HEK293 (cell line): ENCODE measurements around the gene LCN6.

ENCODE experiments used
- BCL11B ChIP-seq: fragments of 450-650 bp; formaldehyde crosslinking; IDR thresholded peaks from 2 replicates; pipeline ENCODE4 v1.5.1; 2016; ENCODE audit warnings: low read depth, missing biosample characterization, missing genetic modification characterization
- FEZF1 ChIP-seq: fragments of 450-650 bp; formaldehyde crosslinking; IDR thresholded peaks from 2 replicates; pipeline ENCODE4 v1.5.1; 2016; ENCODE audit warnings: missing biosample characterization, missing genetic modification characterization
- GLI4 ChIP-seq: fragments of 450-650 bp; formaldehyde crosslinking; IDR thresholded peaks from 2 replicates; pipeline ENCODE4 v1.5.1; 2016; ENCODE audit warnings: missing biosample characterization, missing genetic modification characterization
- KLF1 ChIP-seq: fragments of 450-650 bp; formaldehyde crosslinking; IDR thresholded peaks from 2 replicates; pipeline ENCODE4 v1.5.1; 2016; ENCODE audit warnings: missing biosample characterization, missing genetic modification characterization
- MYNN ChIP-seq: fragments of 450-650 bp; formaldehyde crosslinking; IDR thresholded peaks from 2 replicates; pipeline ENCODE4 v1.5.1; 2016; ENCODE audit warnings: missing biosample characterization, missing genetic modification characterization, borderline replicate concordance
- SALL2 ChIP-seq: fragments of 450-650 bp; formaldehyde crosslinking; IDR thresholded peaks from 2 replicates; pipeline ENCODE4 v1.5.0; 2017; ENCODE audit warnings: missing biosample characterization, mild to moderate bottlenecking, missing genetic modification characterization, borderline replicate concordance
- SCRT1 ChIP-seq: fragments of 450-650 bp; formaldehyde crosslinking; IDR thresholded peaks from 2 replicates; pipeline ENCODE4 v1.5.1; 2016; ENCODE audit warnings: missing biosample characterization, missing genetic modification characterization, borderline replicate concordance
- ZBTB20 ChIP-seq: fragments of 450-650 bp; formaldehyde crosslinking; IDR thresholded peaks from 2 replicates; pipeline ENCODE4 v1.5.1; 2016; ENCODE audit warnings: missing biosample characterization, missing genetic modification characterization
- ZBTB8A ChIP-seq: fragments of 450-650 bp; formaldehyde crosslinking; IDR thresholded peaks from 2 replicates; pipeline ENCODE4 v1.5.1; 2016; ENCODE audit warnings: missing biosample characterization, missing genetic modification characterization
- ZNF121 ChIP-seq: fragments of 450-650 bp; formaldehyde crosslinking; IDR thresholded peaks from 2 replicates; pipeline ENCODE4 v1.5.1; 2016; ENCODE audit warnings: missing biosample characterization, missing genetic modification characterization
- ZNF175 ChIP-seq: fragments of 450-650 bp; formaldehyde crosslinking; IDR thresholded peaks from 2 replicates; pipeline ENCODE4 v1.5.1; 2016; ENCODE audit warnings: missing biosample characterization, missing genetic modification characterization
- ZNF211 ChIP-seq: fragments of 450-650 bp; formaldehyde crosslinking; IDR thresholded peaks from 2 replicates; pipeline ENCODE4 v1.5.1; 2016; ENCODE audit warnings: low read depth, missing biosample characterization, missing genetic modification characterization
- ZNF335 ChIP-seq: fragments of 450-650 bp; formaldehyde crosslinking; conservative IDR thresholded peaks from 2 replicates; pipeline ENCODE4 v1.5.1; 2016; ENCODE audit warnings: missing biosample characterization, missing genetic modification characterization
- ZNF510 ChIP-seq: fragments of 450-650 bp; formaldehyde crosslinking; IDR thresholded peaks from 2 replicates; pipeline ENCODE4 v1.5.1; 2018; ENCODE audit warnings: mild to moderate bottlenecking, missing genetic modification characterization, missing biosample characterization; ENCODE audit not compliant: insufficient replicate concordance
- ZNF558 ChIP-seq: fragments of 450-650 bp; formaldehyde crosslinking; IDR thresholded peaks from 2 replicates; pipeline ENCODE4 v1.5.1; 2016; ENCODE audit warnings: missing biosample characterization, missing genetic modification characterization
- ZNF600 ChIP-seq: fragments of 450-650 bp; formaldehyde crosslinking; IDR thresholded peaks from 2 replicates; pipeline ENCODE4 v1.5.1; 2016; ENCODE audit warnings: missing biosample characterization, missing genetic modification characterization
- ZNF843 ChIP-seq: fragments of 450-650 bp; formaldehyde crosslinking; IDR thresholded peaks from 2 replicates; pipeline ENCODE4 v1.5.1; 2016; ENCODE audit warnings: missing biosample characterization, missing genetic modification characterization
- ZSCAN30 ChIP-seq: fragments of 450-650 bp; IDR thresholded peaks from 2 replicates; pipeline ENCODE4 v1.5.1; 2018; ENCODE audit warnings: missing biosample characterization, mild to moderate bottlenecking, missing genetic modification characterization, moderate library complexity
- TF ChIP-seq, protein P1 (sequence below): fragments of 450-650 bp; IDR thresholded peaks from 2 replicates; pipeline ENCODE4 v1.5.1; 2018; ENCODE audit warnings: missing biosample characterization, mild to moderate bottlenecking, missing genetic modification characterization
- TF ChIP-seq, protein P2 (sequence below): fragments of 450-650 bp; formaldehyde crosslinking; IDR thresholded peaks from 2 replicates; pipeline ENCODE4 v1.5.1; 2016; ENCODE audit warnings: missing biosample characterization, missing genetic modification characterization
- TF ChIP-seq, protein P3 (sequence below): fragments of 450-650 bp; formaldehyde crosslinking; IDR thresholded peaks from 2 replicates; pipeline ENCODE4 v1.5.1; 2016; ENCODE audit warnings: missing biosample characterization, missing genetic modification characterization
- TF ChIP-seq, protein P4 (sequence below): fragments of 450-650 bp; formaldehyde crosslinking; IDR thresholded peaks from 2 replicates; pipeline ENCODE4 v1.5.1; 2016; ENCODE audit warnings: missing biosample characterization, missing genetic modification characterization
- TF ChIP-seq, protein P5 (sequence below): fragments of 450-650 bp; formaldehyde crosslinking; IDR thresholded peaks from 2 replicates; pipeline ENCODE4 v1.5.1; 2016; ENCODE audit warnings: missing biosample characterization, missing genetic modification characterization
- TF ChIP-seq, protein P6 (sequence below): fragments of 450-650 bp; formaldehyde crosslinking; IDR thresholded peaks from 2 replicates; pipeline ENCODE4 v1.5.1; 2016; ENCODE audit warnings: missing biosample characterization, missing genetic modification characterization, borderline replicate concordance

The LCN6 gene

DNA sequence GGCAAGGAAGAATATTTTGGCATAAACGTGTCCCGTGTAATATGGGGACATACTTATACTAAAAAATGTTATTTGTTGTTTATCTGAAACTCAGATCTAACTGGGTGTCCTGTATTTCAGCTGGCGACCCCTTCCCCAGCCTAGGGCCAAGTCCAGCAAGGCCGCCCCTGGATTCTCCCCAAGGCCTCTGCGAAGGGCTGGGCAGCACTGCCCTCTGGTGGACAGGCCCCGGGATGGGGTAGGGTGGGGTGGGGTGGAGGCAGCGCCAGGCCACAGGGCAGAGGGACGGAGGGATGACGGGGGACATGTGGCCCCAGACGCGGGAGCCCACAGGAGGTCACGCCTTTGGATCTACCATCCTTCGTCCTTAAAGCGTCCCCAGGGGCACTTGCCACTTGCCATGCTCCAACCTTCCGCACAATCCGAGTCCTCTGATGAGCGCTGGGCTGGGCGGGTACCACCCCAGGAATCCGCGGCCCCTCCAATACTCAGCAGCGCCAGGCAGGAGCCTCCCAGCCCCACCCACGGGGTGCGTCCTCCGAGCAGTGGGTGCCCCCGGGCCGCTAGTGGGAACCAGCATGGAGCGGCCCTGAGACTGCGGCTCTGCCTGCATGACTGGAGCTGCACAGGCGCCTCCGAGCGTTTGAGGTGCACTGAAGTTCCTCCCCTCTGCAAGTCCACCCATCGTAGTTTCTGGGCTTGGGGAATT lies 54.0 kb downstream of the LCN6 start (continued):
- no peak for TF ChIP-seq MYNN (tag by site-specific recombination)
- TF ChIP-seq KLF1 (tag by site-specific recombination): peak; percentile 99
- no peak for TF ChIP-seq ZNF121 (tag by site-specific recombination)
- TF ChIP-seq ZNF843 (tag by site-specific recombination): no peak
- no peak for TF ChIP-seq ZNF600
- TF ChIP-seq, protein P1, sequence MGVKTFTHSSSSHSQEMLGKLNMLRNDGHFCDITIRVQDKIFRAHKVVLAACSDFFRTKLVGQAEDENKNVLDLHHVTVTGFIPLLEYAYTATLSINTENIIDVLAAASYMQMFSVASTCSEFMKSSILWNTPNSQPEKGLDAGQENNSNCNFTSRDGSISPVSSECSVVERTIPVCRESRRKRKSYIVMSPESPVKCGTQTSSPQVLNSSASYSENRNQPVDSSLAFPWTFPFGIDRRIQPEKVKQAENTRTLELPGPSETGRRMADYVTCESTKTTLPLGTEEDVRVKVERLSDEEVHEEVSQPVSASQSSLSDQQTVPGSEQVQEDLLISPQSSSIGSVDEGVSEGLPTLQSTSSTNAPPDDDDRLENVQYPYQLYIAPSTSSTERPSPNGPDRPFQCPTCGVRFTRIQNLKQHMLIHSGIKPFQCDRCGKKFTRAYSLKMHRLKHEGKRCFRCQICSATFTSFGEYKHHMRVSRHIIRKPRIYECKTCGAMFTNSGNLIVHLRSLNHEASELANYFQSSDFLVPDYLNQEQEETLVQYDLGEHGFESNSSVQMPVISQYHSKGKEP (tag by site-specific recombination): peak; percentile 26; the same call in 1 of the 2 replicates
- no peak for TF ChIP-seq ZNF175 (tag by site-specific recombination)
- TF ChIP-seq SCRT1 (tag by site-specific recombination): no peak
- no peak for TF ChIP-seq ZSCAN30 (tag by site-specific recombination)
- TF ChIP-seq, protein P2, sequence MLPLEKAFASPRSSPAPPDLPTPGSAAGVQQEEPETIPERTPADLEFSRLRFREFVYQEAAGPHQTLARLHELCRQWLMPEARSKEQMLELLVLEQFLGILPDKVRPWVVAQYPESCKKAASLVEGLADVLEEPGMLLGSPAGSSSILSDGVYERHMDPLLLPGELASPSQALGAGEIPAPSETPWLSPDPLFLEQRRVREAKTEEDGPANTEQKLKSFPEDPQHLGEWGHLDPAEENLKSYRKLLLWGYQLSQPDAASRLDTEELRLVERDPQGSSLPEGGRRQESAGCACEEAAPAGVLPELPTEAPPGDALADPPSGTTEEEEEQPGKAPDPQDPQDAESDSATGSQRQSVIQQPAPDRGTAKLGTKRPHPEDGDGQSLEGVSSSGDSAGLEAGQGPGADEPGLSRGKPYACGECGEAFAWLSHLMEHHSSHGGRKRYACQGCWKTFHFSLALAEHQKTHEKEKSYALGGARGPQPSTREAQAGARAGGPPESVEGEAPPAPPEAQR (tag by site-specific recombination): no peak
- TF ChIP-seq, protein P3, sequence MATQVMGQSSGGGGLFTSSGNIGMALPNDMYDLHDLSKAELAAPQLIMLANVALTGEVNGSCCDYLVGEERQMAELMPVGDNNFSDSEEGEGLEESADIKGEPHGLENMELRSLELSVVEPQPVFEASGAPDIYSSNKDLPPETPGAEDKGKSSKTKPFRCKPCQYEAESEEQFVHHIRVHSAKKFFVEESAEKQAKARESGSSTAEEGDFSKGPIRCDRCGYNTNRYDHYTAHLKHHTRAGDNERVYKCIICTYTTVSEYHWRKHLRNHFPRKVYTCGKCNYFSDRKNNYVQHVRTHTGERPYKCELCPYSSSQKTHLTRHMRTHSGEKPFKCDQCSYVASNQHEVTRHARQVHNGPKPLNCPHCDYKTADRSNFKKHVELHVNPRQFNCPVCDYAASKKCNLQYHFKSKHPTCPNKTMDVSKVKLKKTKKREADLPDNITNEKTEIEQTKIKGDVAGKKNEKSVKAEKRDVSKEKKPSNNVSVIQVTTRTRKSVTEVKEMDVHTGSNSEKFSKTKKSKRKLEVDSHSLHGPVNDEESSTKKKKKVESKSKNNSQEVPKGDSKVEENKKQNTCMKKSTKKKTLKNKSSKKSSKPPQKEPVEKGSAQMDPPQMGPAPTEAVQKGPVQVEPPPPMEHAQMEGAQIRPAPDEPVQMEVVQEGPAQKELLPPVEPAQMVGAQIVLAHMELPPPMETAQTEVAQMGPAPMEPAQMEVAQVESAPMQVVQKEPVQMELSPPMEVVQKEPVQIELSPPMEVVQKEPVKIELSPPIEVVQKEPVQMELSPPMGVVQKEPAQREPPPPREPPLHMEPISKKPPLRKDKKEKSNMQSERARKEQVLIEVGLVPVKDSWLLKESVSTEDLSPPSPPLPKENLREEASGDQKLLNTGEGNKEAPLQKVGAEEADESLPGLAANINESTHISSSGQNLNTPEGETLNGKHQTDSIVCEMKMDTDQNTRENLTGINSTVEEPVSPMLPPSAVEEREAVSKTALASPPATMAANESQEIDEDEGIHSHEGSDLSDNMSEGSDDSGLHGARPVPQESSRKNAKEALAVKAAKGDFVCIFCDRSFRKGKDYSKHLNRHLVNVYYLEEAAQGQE (tag by site-specific recombination): peak; percentile 27; the same call in 1 of the 2 replicates
- no peak for TF ChIP-seq FEZF1 (tag by site-specific recombination)
- TF ChIP-seq BCL11B: no peak
- TF ChIP-seq, protein P4, sequence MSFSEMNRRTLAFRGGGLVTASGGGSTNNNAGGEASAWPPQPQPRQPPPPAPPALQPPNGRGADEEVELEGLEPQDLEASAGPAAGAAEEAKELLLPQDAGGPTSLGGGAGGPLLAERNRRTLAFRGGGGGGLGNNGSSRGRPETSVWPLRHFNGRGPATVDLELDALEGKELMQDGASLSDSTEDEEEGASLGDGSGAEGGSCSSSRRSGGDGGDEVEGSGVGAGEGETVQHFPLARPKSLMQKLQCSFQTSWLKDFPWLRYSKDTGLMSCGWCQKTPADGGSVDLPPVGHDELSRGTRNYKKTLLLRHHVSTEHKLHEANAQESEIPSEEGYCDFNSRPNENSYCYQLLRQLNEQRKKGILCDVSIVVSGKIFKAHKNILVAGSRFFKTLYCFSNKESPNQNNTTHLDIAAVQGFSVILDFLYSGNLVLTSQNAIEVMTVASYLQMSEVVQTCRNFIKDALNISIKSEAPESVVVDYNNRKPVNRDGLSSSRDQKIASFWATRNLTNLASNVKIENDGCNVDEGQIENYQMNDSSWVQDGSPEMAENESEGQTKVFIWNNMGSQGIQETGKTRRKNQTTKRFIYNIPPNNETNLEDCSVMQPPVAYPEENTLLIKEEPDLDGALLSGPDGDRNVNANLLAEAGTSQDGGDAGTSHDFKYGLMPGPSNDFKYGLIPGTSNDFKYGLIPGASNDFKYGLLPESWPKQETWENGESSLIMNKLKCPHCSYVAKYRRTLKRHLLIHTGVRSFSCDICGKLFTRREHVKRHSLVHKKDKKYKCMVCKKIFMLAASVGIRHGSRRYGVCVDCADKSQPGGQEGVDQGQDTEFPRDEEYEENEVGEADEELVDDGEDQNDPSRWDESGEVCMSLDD (tag by site-specific recombination): 0 out of 2 replicates have a peak, but pooled peaks have one; percentile 15
- TF ChIP-seq ZBTB8A: no peak
- TF ChIP-seq SALL2 (tag by site-specific recombination): no peak
- TF ChIP-seq ZNF335 (tag by site-specific recombination): peak; percentile 22
- TF ChIP-seq ZNF510 (tag by site-specific recombination): no peak
- TF ChIP-seq GLI4 (tag by site-specific recombination): no peak
- TF ChIP-seq ZNF558 (tag by site-specific recombination): no peak
- TF ChIP-seq ZNF211: no peak
- TF ChIP-seq, protein P5, sequence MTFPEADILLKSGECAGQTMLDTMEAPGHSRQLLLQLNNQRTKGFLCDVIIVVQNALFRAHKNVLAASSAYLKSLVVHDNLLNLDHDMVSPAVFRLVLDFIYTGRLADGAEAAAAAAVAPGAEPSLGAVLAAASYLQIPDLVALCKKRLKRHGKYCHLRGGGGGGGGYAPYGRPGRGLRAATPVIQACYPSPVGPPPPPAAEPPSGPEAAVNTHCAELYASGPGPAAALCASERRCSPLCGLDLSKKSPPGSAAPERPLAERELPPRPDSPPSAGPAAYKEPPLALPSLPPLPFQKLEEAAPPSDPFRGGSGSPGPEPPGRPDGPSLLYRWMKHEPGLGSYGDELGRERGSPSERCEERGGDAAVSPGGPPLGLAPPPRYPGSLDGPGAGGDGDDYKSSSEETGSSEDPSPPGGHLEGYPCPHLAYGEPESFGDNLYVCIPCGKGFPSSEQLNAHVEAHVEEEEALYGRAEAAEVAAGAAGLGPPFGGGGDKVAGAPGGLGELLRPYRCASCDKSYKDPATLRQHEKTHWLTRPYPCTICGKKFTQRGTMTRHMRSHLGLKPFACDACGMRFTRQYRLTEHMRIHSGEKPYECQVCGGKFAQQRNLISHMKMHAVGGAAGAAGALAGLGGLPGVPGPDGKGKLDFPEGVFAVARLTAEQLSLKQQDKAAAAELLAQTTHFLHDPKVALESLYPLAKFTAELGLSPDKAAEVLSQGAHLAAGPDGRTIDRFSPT: 0 out of 2 replicates have a peak, but pooled peaks have one; percentile 18
- TF ChIP-seq ZBTB20 (tag by site-specific recombination): no peak
- TF ChIP-seq, protein P6, sequence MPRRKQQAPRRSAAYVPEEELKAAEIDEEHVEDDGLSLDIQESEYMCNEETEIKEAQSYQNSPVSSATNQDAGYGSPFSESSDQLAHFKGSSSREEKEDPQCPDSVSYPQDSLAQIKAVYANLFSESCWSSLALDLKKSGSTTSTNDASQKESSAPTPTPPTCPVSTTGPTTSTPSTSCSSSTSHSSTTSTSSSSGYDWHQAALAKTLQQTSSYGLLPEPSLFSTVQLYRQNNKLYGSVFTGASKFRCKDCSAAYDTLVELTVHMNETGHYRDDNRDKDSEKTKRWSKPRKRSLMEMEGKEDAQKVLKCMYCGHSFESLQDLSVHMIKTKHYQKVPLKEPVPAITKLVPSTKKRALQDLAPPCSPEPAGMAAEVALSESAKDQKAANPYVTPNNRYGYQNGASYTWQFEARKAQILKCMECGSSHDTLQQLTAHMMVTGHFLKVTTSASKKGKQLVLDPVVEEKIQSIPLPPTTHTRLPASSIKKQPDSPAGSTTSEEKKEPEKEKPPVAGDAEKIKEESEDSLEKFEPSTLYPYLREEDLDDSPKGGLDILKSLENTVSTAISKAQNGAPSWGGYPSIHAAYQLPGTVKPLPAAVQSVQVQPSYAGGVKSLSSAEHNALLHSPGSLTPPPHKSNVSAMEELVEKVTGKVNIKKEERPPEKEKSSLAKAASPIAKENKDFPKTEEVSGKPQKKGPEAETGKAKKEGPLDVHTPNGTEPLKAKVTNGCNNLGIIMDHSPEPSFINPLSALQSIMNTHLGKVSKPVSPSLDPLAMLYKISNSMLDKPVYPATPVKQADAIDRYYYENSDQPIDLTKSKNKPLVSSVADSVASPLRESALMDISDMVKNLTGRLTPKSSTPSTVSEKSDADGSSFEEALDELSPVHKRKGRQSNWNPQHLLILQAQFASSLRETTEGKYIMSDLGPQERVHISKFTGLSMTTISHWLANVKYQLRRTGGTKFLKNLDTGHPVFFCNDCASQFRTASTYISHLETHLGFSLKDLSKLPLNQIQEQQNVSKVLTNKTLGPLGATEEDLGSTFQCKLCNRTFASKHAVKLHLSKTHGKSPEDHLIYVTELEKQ (tag by site-specific recombination): no peak
